ENCODE results near the gene ACAP3.

The ACAP3 gene

DNA sequence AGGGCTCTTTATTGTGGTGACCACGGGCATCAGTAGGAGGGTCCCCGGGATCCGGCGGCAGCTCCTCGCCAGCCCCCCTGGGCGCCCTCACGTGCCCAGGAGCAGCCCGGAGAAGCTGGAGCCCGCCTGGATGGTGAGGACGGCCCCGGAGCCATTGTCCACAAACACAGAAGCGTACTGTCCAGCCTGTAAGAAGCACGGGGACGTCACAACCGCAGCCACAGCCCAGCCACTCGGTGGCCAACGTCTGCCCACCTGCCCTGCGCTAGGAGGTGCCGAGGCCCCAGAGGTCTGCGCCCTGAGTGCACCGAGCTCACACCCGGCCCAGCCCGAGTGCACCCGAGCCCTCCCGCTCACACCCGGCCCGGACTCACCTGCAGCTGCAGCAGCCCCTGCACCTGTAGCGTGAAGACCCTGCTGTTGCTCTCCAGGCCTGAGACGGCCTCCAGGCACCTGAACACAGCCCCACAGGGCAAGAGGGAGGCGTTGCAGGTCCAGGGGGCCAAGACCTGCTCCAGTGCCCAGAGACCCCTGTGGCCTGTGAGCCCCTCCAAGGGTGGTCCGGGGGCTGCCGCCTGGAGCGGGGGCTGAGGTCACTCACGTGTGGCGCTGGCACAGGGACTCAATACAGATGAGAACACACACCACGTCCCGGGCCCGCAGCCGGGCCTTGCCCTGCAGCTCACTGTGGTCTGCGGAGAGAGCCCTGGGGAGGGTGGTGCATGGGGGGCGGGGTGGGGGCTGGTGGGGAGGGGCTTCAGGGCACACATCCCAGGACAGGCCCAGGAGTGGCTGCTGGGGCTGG is 65.1 kb downstream of the ACAP3 start:
- DNase-seq, result no peak
